ENCODE results near the gene MCC. TPM values are rescaled to one million over a fixed set of nuclear protein-coding genes. Genes with fewer than 3 reads are reported as not detected.

The MCC gene
- total and polyA plus RNA-seq, 12 donors, result 4.2 to 34.1 (median 25.2) TPM

- intact Hi-C loops (cut with DNase I), result loop anchor here in 3 of 10 donors (5.0 to 10.0 kb wide), 2 partner anchors 123 to 130 kb away; no protein-coding TSS in a partner anchor
- H3K9me3 ChIP-seq, result no peaks in the 10 kb centered on the region
Observed at GRCh38 chr5:113505181-113505580, 16.9 kb upstream of the MCC start.

GRCh38 chr5:113503146-113503545 is 14.9 kb upstream of the MCC start:
- H3K27ac ChIP-seq, result no peak overlapping the region

More at GRCh38 chr5:113505181-113505580, 16.9 kb upstream of the MCC start:
- TF ChIP-seq, protein P1, sequence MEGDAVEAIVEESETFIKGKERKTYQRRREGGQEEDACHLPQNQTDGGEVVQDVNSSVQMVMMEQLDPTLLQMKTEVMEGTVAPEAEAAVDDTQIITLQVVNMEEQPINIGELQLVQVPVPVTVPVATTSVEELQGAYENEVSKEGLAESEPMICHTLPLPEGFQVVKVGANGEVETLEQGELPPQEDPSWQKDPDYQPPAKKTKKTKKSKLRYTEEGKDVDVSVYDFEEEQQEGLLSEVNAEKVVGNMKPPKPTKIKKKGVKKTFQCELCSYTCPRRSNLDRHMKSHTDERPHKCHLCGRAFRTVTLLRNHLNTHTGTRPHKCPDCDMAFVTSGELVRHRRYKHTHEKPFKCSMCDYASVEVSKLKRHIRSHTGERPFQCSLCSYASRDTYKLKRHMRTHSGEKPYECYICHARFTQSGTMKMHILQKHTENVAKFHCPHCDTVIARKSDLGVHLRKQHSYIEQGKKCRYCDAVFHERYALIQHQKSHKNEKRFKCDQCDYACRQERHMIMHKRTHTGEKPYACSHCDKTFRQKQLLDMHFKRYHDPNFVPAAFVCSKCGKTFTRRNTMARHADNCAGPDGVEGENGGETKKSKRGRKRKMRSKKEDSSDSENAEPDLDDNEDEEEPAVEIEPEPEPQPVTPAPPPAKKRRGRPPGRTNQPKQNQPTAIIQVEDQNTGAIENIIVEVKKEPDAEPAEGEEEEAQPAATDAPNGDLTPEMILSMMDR (IDR thresholded peaks at IDR 0.05), result no peak
- ATAC-seq, result no peak
- Histone ChIP-seq H3K36me3 (no peaks in the 10 kb centered on the region), H3K4me1 (no peaks in the 10 kb centered on the region), H3K4me3 (no peak overlapping the region), H3K27me3 (peaks cover 0 to 64% (median 0%) of the 10 kb centered on the region in 7 donors), H3K27ac (no peak overlapping the region)
- 85 to 91% methylated on average over 5 of the region's 5 CpGs for WGBS, 2 donors
- DNase-seq, result no peak

GRCh38 chr5:113502073-113502472 is 13.8 kb upstream of the MCC start:
- no peak for ATAC-seq
- WGBS, 2 donors, result 96% methylated on average over 3 of the region's 3 CpGs
- H3K4me1 ChIP-seq, result no peaks in the 10 kb centered on the region
- H3K27ac ChIP-seq, result no peak overlapping the region
- no peak for DNase-seq
- TF ChIP-seq, protein P1 (IDR thresholded peaks at IDR 0.05), result no peak
- peaks cover 0 to 68% (median 0%) of the 10 kb centered on the region in 7 donors for H3K27me3 ChIP-seq
- H3K36me3 ChIP-seq, result no peaks in the 10 kb centered on the region
- no peak overlapping the region for H3K4me3 ChIP-seq
- no peaks in the 10 kb centered on the region for H3K9me3 ChIP-seq
- intact Hi-C loops (cut with DNase I), result loop anchor here in 1 of 10 donors (10.0 kb wide), 1 partner anchor 127 kb away; no protein-coding TSS in a partner anchor

More at GRCh38 chr5:113503146-113503545, 14.9 kb upstream of the MCC start:
- H3K4me3 ChIP-seq, result no peak overlapping the region
- TF ChIP-seq, protein P1 (IDR thresholded peaks at IDR 0.05), result no peak
- DNase-seq, result no peak
- peaks cover 0 to 68% (median 0%) of the 10 kb centered on the region in 7 donors for H3K27me3 ChIP-seq
- no peak for ATAC-seq
- no peaks in the 10 kb centered on the region for H3K36me3 ChIP-seq
- H3K4me1 ChIP-seq, result no peaks in the 10 kb centered on the region
- WGBS, 2 donors, result 98 to 100% methylated on average over 1 of the region's 1 CpG
- intact Hi-C loops (cut with DNase I), result loop anchor here in 1 of 10 donors (10.0 kb wide), 1 partner anchor 128 kb away; no protein-coding TSS in a partner anchor
- no peaks in the 10 kb centered on the region for H3K9me3 ChIP-seq

DNA sequence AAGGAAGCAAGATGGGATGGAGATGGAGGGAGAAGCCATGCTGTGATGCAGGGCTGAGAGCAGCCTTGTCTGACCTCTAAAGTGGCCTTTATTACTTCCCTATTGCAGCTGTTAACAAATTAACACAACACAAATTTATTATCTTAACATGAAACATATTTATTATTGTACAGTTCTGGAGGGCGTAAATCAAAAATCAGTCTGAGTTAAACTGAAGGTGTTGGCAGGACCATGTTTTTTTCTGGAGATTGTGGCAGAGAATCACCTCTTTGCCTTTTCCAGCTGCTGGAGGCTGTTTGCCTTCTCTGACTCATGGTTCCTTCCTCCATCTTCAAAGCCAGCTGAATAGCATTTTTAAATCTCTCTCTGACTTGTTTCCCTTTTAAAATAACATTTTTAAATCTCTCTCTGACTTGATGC is 7.2 kb upstream of the MCC start:
- Histone ChIP-seq H3K4me3 (no peak overlapping the region), H3K4me1 (peaks cover 0 to 5% (median 0%) of the 10 kb centered on the region in 9 donors), H3K9me3 (peaks cover 0 to 12% (median 1%) of the 10 kb centered on the region in 11 donors), H3K27ac (no peak overlapping the region), H3K36me3 (no peaks in the 10 kb centered on the region), H3K27me3 (peaks cover 0 to 87% (median 3%) of the 10 kb centered on the region in 7 donors)
- TF ChIP-seq, protein P1 (IDR thresholded peaks at IDR 0.05), result no peak
- no peak for DNase-seq
- ATAC-seq, result no peak
- 53 to 62% methylated on average over 1 of the region's 1 CpG for WGBS, 2 donors
- intact Hi-C loops (cut with DNase I), result no loop called here

All from heart right ventricle (tissue), 16 donors.